PC-3 (cell line): ENCODE data around the gene CABCOCO1. TPM values are rescaled to one million over a fixed set of nuclear protein-coding genes. Genes with fewer than 3 reads are reported as not detected.
A peak's percentile ranks its signal among the peaks of the same experiment; 100 is the strongest.

Experiments
- ATAC-seq: fragments of 200-7000 bp; cut with Tn5 transposase; 2 replicates; pipeline ENCODE4 v1.9.1; 2020; ENCODE audit warnings: mild to moderate bottlenecking, moderate library complexity
- BruUV-seq: library from RNA; stranded (reverse); fragments of 400-500 nt; replicated peaks from 2 replicates; lab custom pipeline; 2021; lab: Mats Ljungman, UMichigan
- CTCF ChIA-PET: fragments of 300-600 bp; sonication (Branson Sonifier 250); formaldehyde crosslinking; loops from one replicate; lab custom pipeline; 2022; ENCODE audit warnings: antibody characterized with exemption; lab: Charles Lee
- POLR2A ChIA-PET: fragments of 300-600 bp; sonication (Branson Sonifier 250); formaldehyde crosslinking; loops from one replicate; lab custom pipeline; 2022; ENCODE audit warnings: antibody characterized with exemption; ENCODE audit not compliant: unreplicated experiment; lab: Charles Lee
- DNase-seq: peaks from one replicate; pipeline ENCODE4 v3.0.0-alpha.2; 2015
- H2AFZ ChIP-seq: fragments of 300-600 bp; sonication (generic); 2 replicates; pipeline ENCODE4 v1.6.0; 2016; ENCODE audit warnings: antibody characterized with exemption, low read length
- H3F3A ChIP-seq: fragments of 300-600 bp; sonication (generic); one replicate; pipeline ENCODE4 v1.6.0; 2017; ENCODE audit warnings: antibody characterized with exemption, low read length, control low read depth, mild to moderate bottlenecking; ENCODE audit not compliant: unreplicated experiment
- H3K27ac ChIP-seq: fragments of 300-600 bp; sonication (generic); 2 replicates; pipeline ENCODE4 v1.5.1; 2016; ENCODE audit warnings: mild to moderate bottlenecking, low read length
- H3K27me3 ChIP-seq: fragments of 300-600 bp; sonication (generic); 2 replicates; pipeline ENCODE4 v1.6.1; 2016; ENCODE audit warnings: low read length, mixed read lengths
- H3K36me3 ChIP-seq: fragments of 300-600 bp; sonication (generic); 2 replicates; pipeline ENCODE4 v1.6.1; 2016; ENCODE audit warnings: low read depth, mixed run types, low read length, mixed read lengths
- H3K4me1 ChIP-seq: fragments of 300-600 bp; sonication (generic); 2 replicates; pipeline ENCODE4 v1.5.1; 2016; ENCODE audit warnings: low read length; ENCODE audit not compliant: insufficient read depth
- H3K4me2 ChIP-seq: fragments of 300-600 bp; sonication (generic); 2 replicates; pipeline ENCODE4 v1.6.0; 2016; ENCODE audit warnings: low read length
- H3K4me3 ChIP-seq: fragments of 300-600 bp; sonication (generic); 2 replicates; pipeline ENCODE4 v1.5.1; 2016; ENCODE audit warnings: mild to moderate bottlenecking, low read length, mixed read lengths
- H3K79me2 ChIP-seq: fragments of 300-600 bp; sonication (generic); 2 replicates; pipeline ENCODE4 v1.6.1; 2017; ENCODE audit warnings: low read length, mixed read lengths
- H3K9ac ChIP-seq: fragments of 300-600 bp; sonication (generic); 2 replicates; pipeline ENCODE4 v1.6.0; 2016; ENCODE audit warnings: mild to moderate bottlenecking, low read length
- H3K9me2 ChIP-seq: fragments of 300-600 bp; sonication (generic); replicated peaks from 2 replicates; pipeline ENCODE4 v1.6.1; 2016; ENCODE audit warnings: mixed run types, low read length, mixed read lengths
- H3K9me3 ChIP-seq: fragments of 300-600 bp; sonication (generic); 2 replicates; pipeline ENCODE4 v1.6.1; 2016; ENCODE audit warnings: low read length, mixed read lengths
- H4K20me1 ChIP-seq: fragments of 300-600 bp; sonication (generic); 2 replicates; pipeline ENCODE4 v1.6.1; 2016; ENCODE audit warnings: low read length, mixed read lengths
- CTCF ChIP-seq: fragments of 300-600 bp; sonication (generic); conservative IDR thresholded peaks from 2 replicates; pipeline ENCODE4 v1.5.1; 2017; ENCODE audit warnings: antibody characterized with exemption, low read depth, mild to moderate bottlenecking, low read length
- EZH2 ChIP-seq: fragments of 300-600 bp; sonication (generic); IDR thresholded peaks from one replicate; pipeline ENCODE4 v1.6.1; 2017; ENCODE audit warnings: antibody characterized with exemption, mild to moderate bottlenecking, low read length; ENCODE audit not compliant: unreplicated experiment
- EZH2phosphoT487 ChIP-seq: fragments of 300-600 bp; sonication (generic); IDR thresholded peaks from 2 replicates; pipeline ENCODE4 v1.6.1; 2018; ENCODE audit warnings: mild to moderate bottlenecking, antibody characterized with exemption, low read length, borderline replicate concordance
- intact Hi-C: fragments of 100-400 bp; cut with micrococcal nuclease; formaldehyde crosslinking; loops from 2 replicates; pipeline ENCODE4 v1.9.0; 2023
- total RNA-seq: library from RNA; depleted of rRNA; stranded (reverse); fragments of >200 nt; gene quantifications from 2 replicates; pipeline ENCODE4 v1.2.3, GENCODE V29; 2014

The CABCOCO1 gene
- total RNA-seq, 1 experiment from 2014 or later = not detected

GRCh38 chr10:61754587-61755550, 92.1 kb downstream of the CABCOCO1 start:
- no peak overlapping the region for H3K4me2 ChIP-seq

GRCh38 chr10:61757001-61757400, 94.3 kb downstream of the CABCOCO1 start:
- H3K9me2 ChIP-seq = no peaks in the 10 kb centered on the region
- peak overlapping the region; percentile 78 for H3K27ac ChIP-seq
- no peaks in the 10 kb centered on the region for H3K27me3 ChIP-seq
- no peak overlapping the region for H3K4me3 ChIP-seq
- TSS peak; percentile 41 for BruUV-seq
- POLR2A ChIA-PET = interaction anchor here (0.6 to 1.0 kb wide), 3 partner anchors 81 to 1073 kb away, joined by 3 to 11 read pairs (median 4); no protein-coding TSS in a partner anchor
- peaks cover 6% of the 10 kb centered on the region for H3F3A ChIP-seq
- DNase-seq = no peak
- peaks cover 51% of the 10 kb centered on the region for H3K4me1 ChIP-seq
- no peaks in the 10 kb centered on the region for H4K20me1 ChIP-seq
- intact Hi-C loops = loop anchor here (10.0 kb wide), 1 partner anchor 628 kb away; no protein-coding TSS in a partner anchor
- TF ChIP-seq CTCF (no peak), EZH2phosphoT487 (no peak), EZH2 (no peak)
- peak overlapping the region; percentile 67; the same call in 1 of the 2 replicates for H3K4me2 ChIP-seq
- H3K9ac ChIP-seq = peak overlapping the region; percentile 60
- no peak overlapping the region for H2AFZ ChIP-seq
- no peaks in the 10 kb centered on the region for H3K36me3 ChIP-seq
- no peaks in the 10 kb centered on the region for H3K79me2 ChIP-seq
- CTCF ChIA-PET = interaction anchor here (0.6 to 1.0 kb wide), 2 partner anchors 10 to 81 kb away, joined by 3 read pairs; no protein-coding TSS in a partner anchor
- no peak for ATAC-seq
- H3K9me3 ChIP-seq = no peaks in the 10 kb centered on the region

More at GRCh38 chr10:61754587-61755550, 92.1 kb downstream of the CABCOCO1 start:
- H3F3A ChIP-seq = no peaks in the 10 kb centered on the region
- no peaks in the 10 kb centered on the region for H3K79me2 ChIP-seq
- TF ChIP-seq EZH2 = no peak
- no peak for TF ChIP-seq EZH2phosphoT487
- no peak for TF ChIP-seq CTCF
- H2AFZ ChIP-seq = no peak overlapping the region
- BruUV-seq = no TSS peak
- H3K9me2 ChIP-seq = no peaks in the 10 kb centered on the region
- ChIA-PET CTCF (interaction anchor here (0.6 kb wide), 1 partner anchor 749 kb away, joined by 4 read pairs; no protein-coding TSS in a partner anchor), POLR2A (no interaction called here)
- H3K27me3 ChIP-seq = no peaks in the 10 kb centered on the region
- H3K4me3 ChIP-seq = no peak overlapping the region
- no peaks in the 10 kb centered on the region for H3K36me3 ChIP-seq
- no peak for DNase-seq
- no peak overlapping the region for H3K9ac ChIP-seq
- no peaks in the 10 kb centered on the region for H3K9me3 ChIP-seq
- intact Hi-C loops = loop anchor here (10.0 kb wide), 1 partner anchor 630 kb away; no protein-coding TSS in a partner anchor
- H3K27ac ChIP-seq = no peak overlapping the region
- H3K4me1 ChIP-seq = peaks cover 45% of the 10 kb centered on the region
- ATAC-seq = no peak
- H4K20me1 ChIP-seq = no peaks in the 10 kb centered on the region
